IMR-90 (cell line): ENCODE data around the gene UGT1A10. TPM values are rescaled to one million over a fixed set of nuclear protein-coding genes. Genes with fewer than 3 reads are reported as not detected.

Experiments used
- ATAC-seq: fragments of 200-7000 bp; cut with Tn5 transposase; 2 replicates; pipeline ENCODE4 v1.9.1; 2020; ENCODE audit warnings: low read depth, mild to moderate bottlenecking, moderate library complexity
- BruUV-seq: library from RNA; stranded (reverse); fragments of 400-500 nt; replicated peaks from 2 replicates; lab custom pipeline; 2021; lab: Mats Ljungman, UMichigan
- CTCF ChIA-PET: fragments of 300-600 bp; formaldehyde crosslinking; extraction: SDS; loops from one replicate; lab custom pipeline; 2021; ENCODE audit warnings: antibody characterized with exemption; lab: Yijun Ruan, JAX
- POLR2A ChIA-PET: fragments of 300-600 bp; sonication (Branson Sonifier 250); formaldehyde crosslinking; loops from one replicate; lab custom pipeline; 2022; ENCODE audit warnings: antibody characterized with exemption; ENCODE audit not compliant: unreplicated experiment; lab: Charles Lee
- DNase-seq: peaks from one replicate; pipeline ENCODE4 v3.0.0; 2013
- H2AFZ ChIP-seq: replicated peaks from 2 replicates; pipeline ENCODE3; 2013; ENCODE audit warnings: low read length, mild to moderate bottlenecking; ENCODE audit not compliant: poor library complexity
- H2AK5ac ChIP-seq: 2 replicates; pipeline ENCODE4 v1.6.1; 2013; ENCODE audit warnings: low read depth, low read length, inconsistent platforms
- H2AK9ac ChIP-seq: replicated peaks from 2 replicates; pipeline ENCODE3; 2013; ENCODE audit warnings: mild to moderate bottlenecking, low read depth, low read length, moderate library complexity; ENCODE audit not compliant: poor library complexity
- H2BK120ac ChIP-seq: 2 replicates; pipeline ENCODE4 v1.6.1; 2013; ENCODE audit warnings: low read depth, low read length, inconsistent platforms
- H2BK15ac ChIP-seq: 3 replicates; pipeline ENCODE4 v1.6.1; 2013; ENCODE audit warnings: low read depth, low read length, inconsistent platforms
- H2BK20ac ChIP-seq: 2 replicates; pipeline ENCODE4 v1.6.1; 2013; ENCODE audit warnings: low read depth, mild to moderate bottlenecking, inconsistent platforms, low read length, moderate library complexity
- H2BK5ac ChIP-seq: 2 replicates; pipeline ENCODE4 v1.6.1; 2013; ENCODE audit warnings: mild to moderate bottlenecking, low read depth, low read length, inconsistent platforms; ENCODE audit not compliant: poor library complexity, severe bottlenecking
- H3K14ac ChIP-seq: replicated peaks from 2 replicates; pipeline ENCODE4 v1.6.1; 2013; ENCODE audit warnings: low read depth, low read length, inconsistent platforms
- H3K18ac ChIP-seq: 2 replicates; pipeline ENCODE4 v1.6.1; 2013; ENCODE audit warnings: low read depth, low read length, control low read depth
- H3K23ac ChIP-seq: 2 replicates; pipeline ENCODE4 v1.6.1; 2013; ENCODE audit warnings: low read depth, low read length, inconsistent platforms
- H3K27ac ChIP-seq: 2 replicates; pipeline ENCODE4 v1.5.1; 2013; ENCODE audit warnings: mild to moderate bottlenecking, control low read depth, low read length; ENCODE audit not compliant: insufficient read depth
- H3K27me3 ChIP-seq: 2 replicates; pipeline ENCODE4 v1.6.1; 2013; ENCODE audit warnings: low read length; ENCODE audit not compliant: control insufficient read depth, insufficient read depth
- H3K36me3 ChIP-seq: 2 replicates; pipeline ENCODE4 v1.6.1; 2013; ENCODE audit warnings: low read length, mixed read lengths; ENCODE audit not compliant: control insufficient read depth, insufficient read depth
- H3K4ac ChIP-seq: 2 replicates; pipeline ENCODE4 v1.6.1; 2013; ENCODE audit warnings: low read depth, low read length, inconsistent platforms
- H3K4me1 ChIP-seq: 2 replicates; pipeline ENCODE4 v1.6.1; 2013; ENCODE audit warnings: low read length, mixed read lengths; ENCODE audit not compliant: control insufficient read depth, insufficient read depth
- H3K4me2 ChIP-seq: 2 replicates; pipeline ENCODE4 v1.6.1; 2013; ENCODE audit warnings: low read depth, mild to moderate bottlenecking, control low read depth, low read length, moderate library complexity
- H3K4me3 ChIP-seq: 2 replicates; pipeline ENCODE4 v1.5.1; 2013; ENCODE audit warnings: low read depth, mild to moderate bottlenecking, control low read depth, low read length, moderate library complexity; ENCODE audit not compliant: insufficient read depth
- H3K56ac ChIP-seq: 2 replicates; pipeline ENCODE4 v1.6.1; 2013; ENCODE audit warnings: low read length, inconsistent platforms; ENCODE audit not compliant: insufficient read depth; ENCODE audit errors: extremely low read depth
- H3K79me1 ChIP-seq, 2 experiments: 2 replicates each; pipeline ENCODE4 v1.6.1; 2013; ENCODE audit warnings: low read length in 2 of 2, inconsistent platforms in 1 of 2, low read depth in 1 of 2
- H3K9ac ChIP-seq: 2 replicates; pipeline ENCODE4 v1.6.1; 2013; ENCODE audit warnings: low read depth, low read length, control low read depth
- H3K9me1 ChIP-seq: 2 replicates; pipeline ENCODE4 v1.6.1; 2013; ENCODE audit warnings: low read length, inconsistent platforms; ENCODE audit not compliant: insufficient read depth
- H3K9me3 ChIP-seq: 2 replicates; pipeline ENCODE4 v1.6.1; 2013; ENCODE audit warnings: low read length; ENCODE audit not compliant: control insufficient read depth, insufficient read depth
- H4K20me1 ChIP-seq: 2 replicates; pipeline ENCODE4 v1.6.1; 2013; ENCODE audit warnings: low read length, inconsistent platforms; ENCODE audit not compliant: insufficient read depth
- H4K5ac ChIP-seq: 2 replicates; pipeline ENCODE4 v1.6.1; 2013; ENCODE audit warnings: mild to moderate bottlenecking, low read depth, low read length, control low read depth
- H4K8ac ChIP-seq, 2 experiments: 2 replicates each; pipeline ENCODE4 v1.6.1; 2013; ENCODE audit warnings: low read depth in 2 of 2, low read length in 2 of 2, control low read depth in 1 of 2, inconsistent platforms in 1 of 2
- H4K91ac ChIP-seq: 2 replicates; pipeline ENCODE4 v1.6.1; 2013; ENCODE audit warnings: low read depth, low read length, inconsistent platforms; ENCODE audit not compliant: insufficient read depth
- BHLHE40 ChIP-seq: fragments of 150-350 bp; IDR thresholded peaks from 2 replicates; pipeline ENCODE4 v1.6.1; 2016; ENCODE audit warnings: mild to moderate bottlenecking, low read depth, low read length
- CEBPB ChIP-seq: IDR thresholded peaks from 2 replicates; pipeline ENCODE4 v1.6.1; 2012; ENCODE audit warnings: low read depth, low read length, improper control_type of control experiment
- CHD1 ChIP-seq: IDR thresholded peaks from 2 replicates; pipeline ENCODE4 v1.6.1; 2012; ENCODE audit warnings: low read depth, low read length, improper control_type of control experiment
- CTCF ChIP-seq: conservative IDR thresholded peaks from 2 replicates; pipeline ENCODE4 v1.5.1; 2012; ENCODE audit warnings: mild to moderate bottlenecking, low read depth, low read length, improper control_type of control experiment
- ELK1 ChIP-seq: fragments of 150-350 bp; IDR thresholded peaks from 2 replicates; pipeline ENCODE4 v1.6.1; 2016; ENCODE audit warnings: low read depth, mild to moderate bottlenecking, low read length, moderate library complexity, borderline replicate concordance
- FOS ChIP-seq: fragments of 150-350 bp; IDR thresholded peaks from 2 replicates; pipeline ENCODE4 v1.6.1; 2016; ENCODE audit warnings: low read depth, low read length
- MAFK ChIP-seq: IDR thresholded peaks from 2 replicates; pipeline ENCODE4 v1.6.1; 2012; ENCODE audit warnings: low read depth, low read length, improper control_type of control experiment
- MAZ ChIP-seq: IDR thresholded peaks from 2 replicates; pipeline ENCODE4 v1.6.1; 2012; ENCODE audit warnings: low read depth, mild to moderate bottlenecking, low read length, improper control_type of control experiment, moderate library complexity, borderline replicate concordance
- MXI1 ChIP-seq: IDR thresholded peaks from 2 replicates; pipeline ENCODE4 v1.6.1; 2012; ENCODE audit warnings: low read depth, mild to moderate bottlenecking, low read length, moderate library complexity, borderline replicate concordance
- NFE2L2 ChIP-seq: fragments of 150-350 bp; IDR thresholded peaks from 2 replicates; pipeline ENCODE4 v1.6.1; 2016; ENCODE audit warnings: low read depth, mild to moderate bottlenecking, low read length
- POLR2A ChIP-seq: IDR thresholded peaks from 2 replicates; pipeline ENCODE4 v1.6.1; 2012; ENCODE audit warnings: mild to moderate bottlenecking, low read depth, low read length
- RAD21 ChIP-seq: IDR thresholded peaks from 2 replicates; pipeline ENCODE4 v1.6.1; 2012; ENCODE audit warnings: low read length, improper control_type of control experiment
- RCOR1 ChIP-seq: IDR thresholded peaks from 2 replicates; pipeline ENCODE4 v1.6.1; 2012; ENCODE audit warnings: mild to moderate bottlenecking, low read length, improper control_type of control experiment; ENCODE audit not compliant: insufficient replicate concordance
- RFX5 ChIP-seq: IDR thresholded peaks from 2 replicates; pipeline ENCODE4 v1.8.0; 2012; ENCODE audit warnings: low read depth, mild to moderate bottlenecking, low read length, moderate library complexity
- SMC3 ChIP-seq: fragments of 150-350 bp; IDR thresholded peaks from 2 replicates; pipeline ENCODE4 v1.6.1; 2016; ENCODE audit warnings: low read depth, mild to moderate bottlenecking, antibody characterized with exemption, low read length, moderate library complexity
- WGBS, 2 experiments: methylation state at CpG; one replicate each; pipeline versions ENCODE4 v1.1.5 to v1.1.7; 2013; ENCODE audit warnings: missing lambda C conversion rate in 2 of 2; ENCODE audit not compliant: insufficient read length in 1 of 2; ENCODE audit errors: extremely low coverage in 2 of 2; 5-methylcytosine and 5-hydroxymethylcytosine counted together
- dilution Hi-C: fragments of 300-500 bp; cut with HindIII; formaldehyde crosslinking; loops from one replicate; pipeline ENCODE4 v1.14.3; 2018; ENCODE audit warnings: low sequenced_read_pairs; ENCODE audit not compliant: unreplicated experiment
- in situ Hi-C: fragments of 300-500 bp; cut with MboI; formaldehyde crosslinking; loops from 3 replicates; pipeline ENCODE4 v1.14.3; 2019; ENCODE audit warnings: low sequenced_read_pairs, inconsistent platforms, mixed read lengths
- intact Hi-C: fragments of 100-400 bp; cut with micrococcal nuclease; formaldehyde crosslinking; loops from 2 replicates; pipeline ENCODE4 v1.10.0; 2022
- polyA plus RNA-seq, 3 experiments: library from polyadenylated mRNA; depleted of rRNA; stranded (reverse); fragments of >200 nt; gene quantifications; 2 replicates each; pipeline ENCODE4 v1.2.3, GENCODE V29; 2012; ENCODE audit warnings: low replicate concordance in 1 of 3
- total RNA-seq: library from RNA; depleted of rRNA; stranded (reverse); fragments of >200 nt; gene quantifications from 2 replicates; pipeline ENCODE4 v1.2.3, GENCODE V29; 2012
- TF ChIP-seq, protein P1 (sequence below): fragments of 150-350 bp; IDR thresholded peaks from 2 replicates; pipeline ENCODE4 v1.6.1; 2017; ENCODE audit warnings: mild to moderate bottlenecking, antibody characterized with exemption, low read length, low read depth

Gene UGT1A10
- total and polyA plus RNA-seq, 2 of the 4 experiments (the other 2 are of a cell fraction), result not detected

DNA sequence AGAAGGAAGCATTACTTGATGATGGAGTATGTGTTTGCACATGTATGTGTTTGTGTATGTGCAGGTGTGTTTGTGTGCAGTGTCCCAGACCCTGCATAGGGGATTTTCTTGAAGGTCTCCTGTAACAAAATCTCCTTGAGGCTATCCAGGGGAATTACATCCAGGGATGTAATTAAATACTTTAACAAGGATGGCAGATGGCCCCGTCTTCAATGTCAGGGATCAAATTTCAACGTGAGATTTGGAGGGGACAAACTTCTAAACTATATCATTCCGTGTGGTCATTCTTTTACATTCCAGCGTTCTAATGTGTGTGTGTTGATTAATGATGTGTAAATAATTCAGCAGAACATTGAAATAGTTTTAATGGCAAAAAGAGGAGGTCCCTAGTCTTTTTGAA is 38.7 kb downstream of the UGT1A10 start:
- H2AK9ac ChIP-seq, result no peak overlapping the region
- dilution Hi-C loops, result no loop called here

More for the DNA sequence above, 38.7 kb downstream of the UGT1A10 start:
- in situ Hi-C loops, result no loop called here
- H2BK20ac ChIP-seq, result no peak overlapping the region
- no peak overlapping the region for H2BK5ac ChIP-seq
- ChIA-PET POLR2A (no interaction called here), CTCF (no interaction called here)
- H3K27ac ChIP-seq, result no peak overlapping the region
- no peaks in the 10 kb centered on the region for H3K9me1 ChIP-seq
- no peaks in the 10 kb centered on the region for H3K27me3 ChIP-seq
- TF ChIP-seq RFX5 (no peak), ELK1 (no peak), RCOR1 (no peak), MAFK (no peak), FOS (no peak), NFE2L2 (no peak), POLR2A (no peak), BHLHE40 (no peak), MXI1 (no peak), SMC3 (no peak), RAD21 (no peak), MAZ (no peak), CTCF (no peak), CHD1 (no peak), CEBPB (no peak)
- TF ChIP-seq, protein P1, sequence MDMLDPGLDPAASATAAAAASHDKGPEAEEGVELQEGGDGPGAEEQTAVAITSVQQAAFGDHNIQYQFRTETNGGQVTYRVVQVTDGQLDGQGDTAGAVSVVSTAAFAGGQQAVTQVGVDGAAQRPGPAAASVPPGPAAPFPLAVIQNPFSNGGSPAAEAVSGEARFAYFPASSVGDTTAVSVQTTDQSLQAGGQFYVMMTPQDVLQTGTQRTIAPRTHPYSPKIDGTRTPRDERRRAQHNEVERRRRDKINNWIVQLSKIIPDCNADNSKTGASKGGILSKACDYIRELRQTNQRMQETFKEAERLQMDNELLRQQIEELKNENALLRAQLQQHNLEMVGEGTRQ, result no peak
- H3K56ac ChIP-seq, result no peak overlapping the region
- no peak for DNase-seq
- H2BK120ac ChIP-seq, result no peak overlapping the region
- WGBS, 2 experiments, result no CpG with 5 or more reads among the region's 4 CpGs
- H3K4ac ChIP-seq, result no peak overlapping the region
- H4K91ac ChIP-seq, result no peak overlapping the region
- no peak overlapping the region for H2BK15ac ChIP-seq
- no peak overlapping the region for H3K23ac ChIP-seq
- H2AK5ac ChIP-seq, result no peak overlapping the region
- H3K4me2 ChIP-seq, result no peak overlapping the region
- H3K79me1 ChIP-seq, result no peaks in the 10 kb centered on the region
- no peaks in the 10 kb centered on the region for H3K36me3 ChIP-seq
- no peaks in the 10 kb centered on the region for H3K9me3 ChIP-seq
- ATAC-seq, result no peak
- H3K4me3 ChIP-seq, result no peak overlapping the region
- no TSS peak for BruUV-seq
- H4K5ac ChIP-seq, result no peak overlapping the region
- no peak overlapping the region for H3K14ac ChIP-seq
- H3K4me1 ChIP-seq, result no peaks in the 10 kb centered on the region
- H2AFZ ChIP-seq, result no peak overlapping the region
- H4K20me1 ChIP-seq, result no peaks in the 10 kb centered on the region
- H3K18ac ChIP-seq, result no peak overlapping the region
- intact Hi-C loops, result no loop called here
- H4K8ac ChIP-seq, result no peak overlapping the region
- H3K9ac ChIP-seq, result no peak overlapping the region
